Measurements from ENCODE around the gene P3H2. TPM values are rescaled to one million over a fixed set of nuclear protein-coding genes. Genes with fewer than 3 reads are reported as not detected.
"Not testable (repeated sequence)": the region's sequence is repeated elsewhere in the genome, so short reads cannot be mapped to it uniquely, and the experiment has no call there.

The P3H2 gene
- total RNA-seq, 1 donor from 2014 or later = 143 TPM

DNA sequence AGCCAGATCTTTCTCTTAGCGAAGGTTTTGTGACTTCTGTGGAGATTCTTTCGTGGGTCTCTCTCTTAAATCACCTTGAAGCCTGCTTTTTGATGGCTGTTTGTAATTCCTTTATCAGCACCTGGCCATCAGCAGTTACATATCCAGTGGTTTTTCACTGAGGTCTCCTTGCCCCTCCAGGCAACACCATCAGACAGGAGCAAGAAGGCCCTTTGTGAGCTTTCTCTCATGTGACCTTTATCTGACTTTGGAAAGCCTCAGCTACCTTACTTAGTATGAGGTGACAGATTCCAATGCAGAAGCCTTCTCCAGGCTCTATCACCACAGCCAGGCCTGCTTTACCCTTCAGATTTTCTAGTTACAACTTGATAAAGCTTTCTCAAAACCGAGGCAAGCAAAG, 30.0 kb upstream of the P3H2 start:
- H3K36me3 Mint-ChIP-seq (ENCODE audit: unreplicated experiment) = peaks cover 2% of the 10 kb centered on the region

DNA sequence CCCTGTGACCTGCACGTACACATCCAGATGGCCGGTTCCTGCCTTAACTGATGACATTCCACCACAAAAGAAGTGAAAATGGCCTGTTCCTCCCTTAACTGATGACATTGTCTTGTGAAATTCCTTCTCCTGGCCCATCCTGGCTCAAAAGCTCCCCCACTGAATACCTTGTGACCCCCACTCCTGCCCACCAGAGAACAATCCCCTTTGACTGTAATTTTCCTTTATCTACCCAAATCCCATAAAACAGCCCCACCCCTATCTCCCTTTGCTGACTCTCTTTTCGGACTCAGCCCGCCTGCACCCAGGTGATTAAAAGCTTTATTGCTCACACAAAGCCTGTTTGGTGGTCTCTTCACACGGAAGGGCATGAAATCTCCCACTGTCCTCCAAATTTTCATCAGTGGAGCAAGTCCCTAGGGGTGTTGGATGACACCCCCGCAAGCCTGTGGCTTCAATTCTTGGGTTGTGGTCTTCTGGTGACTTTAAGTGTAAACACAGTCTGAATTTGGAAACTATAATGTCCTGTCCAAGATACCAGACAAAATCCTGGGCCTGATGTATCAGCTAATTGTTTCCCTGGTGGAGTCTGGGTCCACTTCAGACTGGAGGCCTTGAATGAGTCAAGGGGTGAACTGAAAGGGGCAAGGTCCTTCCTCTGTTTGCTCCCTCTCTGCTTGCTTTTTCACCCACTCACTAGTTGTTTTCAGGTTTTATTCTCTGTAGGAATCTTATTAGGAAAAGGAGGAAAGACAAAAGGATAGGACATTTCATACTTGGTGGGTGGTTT, 29.3 kb upstream of the P3H2 start:
- not testable (repeated sequence) for DNase-seq (ENCODE audit: extremely low spot score, unreplicated experiment); H3K27me3 Mint-ChIP-seq (ENCODE audit: unreplicated experiment); H3K27ac Mint-ChIP-seq (ENCODE audit: unreplicated experiment); H3K4me3 Mint-ChIP-seq (ENCODE audit: unreplicated experiment); H3K36me3 Mint-ChIP-seq (ENCODE audit: unreplicated experiment); H3K9me3 Mint-ChIP-seq (ENCODE audit: unreplicated experiment)
- peaks cover 18% of the 10 kb centered on the region for H3K4me1 Mint-ChIP-seq (ENCODE audit: unreplicated experiment)

More for the DNA sequence above, 30.0 kb upstream of the P3H2 start:
- TF ChIP-seq, protein P1, sequence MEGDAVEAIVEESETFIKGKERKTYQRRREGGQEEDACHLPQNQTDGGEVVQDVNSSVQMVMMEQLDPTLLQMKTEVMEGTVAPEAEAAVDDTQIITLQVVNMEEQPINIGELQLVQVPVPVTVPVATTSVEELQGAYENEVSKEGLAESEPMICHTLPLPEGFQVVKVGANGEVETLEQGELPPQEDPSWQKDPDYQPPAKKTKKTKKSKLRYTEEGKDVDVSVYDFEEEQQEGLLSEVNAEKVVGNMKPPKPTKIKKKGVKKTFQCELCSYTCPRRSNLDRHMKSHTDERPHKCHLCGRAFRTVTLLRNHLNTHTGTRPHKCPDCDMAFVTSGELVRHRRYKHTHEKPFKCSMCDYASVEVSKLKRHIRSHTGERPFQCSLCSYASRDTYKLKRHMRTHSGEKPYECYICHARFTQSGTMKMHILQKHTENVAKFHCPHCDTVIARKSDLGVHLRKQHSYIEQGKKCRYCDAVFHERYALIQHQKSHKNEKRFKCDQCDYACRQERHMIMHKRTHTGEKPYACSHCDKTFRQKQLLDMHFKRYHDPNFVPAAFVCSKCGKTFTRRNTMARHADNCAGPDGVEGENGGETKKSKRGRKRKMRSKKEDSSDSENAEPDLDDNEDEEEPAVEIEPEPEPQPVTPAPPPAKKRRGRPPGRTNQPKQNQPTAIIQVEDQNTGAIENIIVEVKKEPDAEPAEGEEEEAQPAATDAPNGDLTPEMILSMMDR (IDR thresholded peaks at IDR 0.05) = no peak
- no peaks in the 10 kb centered on the region for H3K9me3 Mint-ChIP-seq (ENCODE audit: unreplicated experiment)
- no peak for DNase-seq (ENCODE audit: extremely low spot score, unreplicated experiment)
- H3K27me3 Mint-ChIP-seq (ENCODE audit: unreplicated experiment) = no peaks in the 10 kb centered on the region
- peaks cover 18% of the 10 kb centered on the region for H3K4me1 Mint-ChIP-seq (ENCODE audit: unreplicated experiment)
- H3K4me3 Mint-ChIP-seq (ENCODE audit: unreplicated experiment) = no peak overlapping the region
- H3K27ac Mint-ChIP-seq (ENCODE audit: unreplicated experiment) = no peak overlapping the region

DNA sequence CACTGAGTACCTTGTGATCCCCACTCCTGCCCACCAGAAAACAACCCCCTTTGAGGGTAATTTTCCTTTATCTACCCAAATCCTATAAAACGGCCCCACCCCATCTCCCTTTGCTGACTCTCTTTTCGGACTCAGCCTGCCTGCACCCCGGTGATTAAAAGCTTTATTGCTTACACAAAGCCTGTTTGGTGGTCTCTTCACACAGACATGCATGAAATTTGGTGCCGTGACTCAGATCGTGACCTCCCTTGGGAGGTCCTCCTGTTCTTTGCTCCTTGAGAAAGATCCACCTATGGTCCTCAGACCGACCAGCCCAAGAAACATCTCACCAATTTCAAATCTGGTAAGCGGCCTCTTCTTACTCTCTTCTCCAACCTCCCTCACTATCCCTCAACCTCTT, 24.1 kb upstream of the P3H2 start:
- not testable (repeated sequence) for H3K27me3 Mint-ChIP-seq (ENCODE audit: unreplicated experiment); DNase-seq (ENCODE audit: extremely low spot score, unreplicated experiment); H3K9me3 Mint-ChIP-seq (ENCODE audit: unreplicated experiment); H3K4me1 Mint-ChIP-seq (ENCODE audit: unreplicated experiment); H3K27ac Mint-ChIP-seq (ENCODE audit: unreplicated experiment); H3K4me3 Mint-ChIP-seq (ENCODE audit: unreplicated experiment); H3K36me3 Mint-ChIP-seq (ENCODE audit: unreplicated experiment)

DNA sequence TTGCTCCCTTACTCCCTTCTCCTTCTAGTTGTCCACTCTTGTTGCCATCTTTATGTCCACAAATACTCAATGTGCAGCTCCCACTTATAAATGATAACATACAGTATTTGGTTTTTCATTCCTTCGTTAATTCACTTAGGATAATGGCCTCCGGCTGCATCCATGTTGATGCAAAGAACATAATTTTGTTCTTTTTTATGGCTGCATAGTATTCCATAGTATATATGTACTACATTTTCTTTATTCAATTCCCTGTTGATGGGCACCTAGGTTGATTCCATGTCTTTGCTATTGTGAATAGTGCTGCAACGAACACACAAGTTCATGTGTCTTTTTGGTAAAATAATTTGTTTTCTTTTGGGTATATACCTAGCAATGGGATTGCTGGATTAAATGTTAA, 21.3 kb upstream of the P3H2 start:
- no peak overlapping the region for H3K27ac Mint-ChIP-seq (ENCODE audit: unreplicated experiment)
- peaks cover 4% of the 10 kb centered on the region for H3K9me3 Mint-ChIP-seq (ENCODE audit: unreplicated experiment)
- H3K36me3 Mint-ChIP-seq (ENCODE audit: unreplicated experiment) = no peaks in the 10 kb centered on the region
- H3K27me3 Mint-ChIP-seq (ENCODE audit: unreplicated experiment) = no peaks in the 10 kb centered on the region
- TF ChIP-seq, protein P1 (IDR thresholded peaks at IDR 0.05) = no peak
- peaks cover 2% of the 10 kb centered on the region for H3K4me1 Mint-ChIP-seq (ENCODE audit: unreplicated experiment)
- no peak for DNase-seq (ENCODE audit: extremely low spot score, unreplicated experiment)
- H3K4me3 Mint-ChIP-seq (ENCODE audit: unreplicated experiment) = no peak overlapping the region

DNA sequence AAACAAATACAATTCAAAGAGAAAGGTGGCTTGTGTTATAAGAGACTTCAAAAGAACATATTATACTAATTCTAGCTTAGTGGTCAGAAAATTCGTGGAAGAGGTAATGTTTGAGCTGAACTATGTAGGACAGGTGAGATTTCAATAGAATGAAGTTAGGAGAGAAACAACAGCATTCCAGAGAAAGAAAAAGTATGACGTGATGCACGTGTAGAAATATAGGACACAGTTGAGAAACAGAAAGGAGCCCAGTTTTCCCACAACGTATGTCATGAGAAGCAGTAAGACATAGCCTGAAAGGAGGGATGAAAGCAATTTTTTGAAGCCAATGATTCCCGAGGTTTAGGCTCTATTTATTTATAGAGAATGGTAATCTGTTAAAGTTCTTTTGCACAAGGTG, 18.7 kb upstream of the P3H2 start:
- TF ChIP-seq, protein P1 (IDR thresholded peaks at IDR 0.05) = no peak
- no peak for DNase-seq (ENCODE audit: extremely low spot score, unreplicated experiment)
- Mint-ChIP-seq H3K4me1 (ENCODE audit: unreplicated experiment) (peaks cover 2% of the 10 kb centered on the region), H3K36me3 (ENCODE audit: unreplicated experiment) (no peaks in the 10 kb centered on the region), H3K9me3 (ENCODE audit: unreplicated experiment) (peaks cover 4% of the 10 kb centered on the region), H3K27ac (ENCODE audit: unreplicated experiment) (no peak overlapping the region), H3K4me3 (ENCODE audit: unreplicated experiment) (no peak overlapping the region), H3K27me3 (ENCODE audit: unreplicated experiment) (no peaks in the 10 kb centered on the region)

DNA sequence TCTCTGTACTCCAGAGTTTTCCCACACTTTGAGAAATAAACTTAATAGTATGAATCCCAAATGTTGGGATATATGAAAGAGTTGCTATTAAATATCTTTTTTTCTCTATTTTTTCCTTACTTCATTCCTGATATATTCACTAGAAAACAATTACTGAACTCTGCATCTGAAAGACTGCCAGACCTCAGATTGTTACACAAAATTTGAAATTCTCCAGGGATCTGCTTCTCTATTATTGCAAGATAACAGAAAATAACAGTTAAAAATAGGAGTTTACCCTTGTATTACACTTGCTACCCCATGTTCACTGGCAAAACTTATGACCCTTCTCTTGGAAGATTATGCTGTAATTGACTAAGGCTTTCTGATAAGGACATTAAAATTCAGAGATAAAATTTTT, 11.7 kb upstream of the P3H2 start:
- no peak for DNase-seq (ENCODE audit: extremely low spot score, unreplicated experiment)

More for the DNA sequence above, 11.7 kb upstream of the P3H2 start:
- Mint-ChIP-seq H3K36me3 (ENCODE audit: unreplicated experiment) (no peaks in the 10 kb centered on the region), H3K9me3 (ENCODE audit: unreplicated experiment) (no peaks in the 10 kb centered on the region), H3K4me1 (ENCODE audit: unreplicated experiment) (peaks cover 10% of the 10 kb centered on the region), H3K27ac (ENCODE audit: unreplicated experiment) (no peak overlapping the region), H3K4me3 (ENCODE audit: unreplicated experiment) (no peak overlapping the region), H3K27me3 (ENCODE audit: unreplicated experiment) (no peaks in the 10 kb centered on the region)
- TF ChIP-seq, protein P1 (IDR thresholded peaks at IDR 0.05) = no peak
